Stomach (tissue), 9 donors: ENCODE results near the gene TINAGL1. TPM values are rescaled to one million over a fixed set of nuclear protein-coding genes. Genes with fewer than 3 reads are reported as not detected.

Source experiments
- DNase-seq, 2 donors: peaks; one replicate each; pipeline versions ENCODE4 v3.0.0 to v3.0.0-alpha.2; 2013 to 2019
- H3K27ac ChIP-seq, 5 donors: fragments of 200-600 bp in 4 of 5; sonication (generic) in 4 of 5; one replicate each; pipeline ENCODE4 v1.5.1; 2013 to 2019; ENCODE audit warnings: mild to moderate bottlenecking in 1 of 5, moderate library complexity in 1 of 5
- H3K27me3 ChIP-seq, 3 donors: fragments of 200-600 bp; sonication (generic); one replicate each; pipeline ENCODE4 v1.5.1; 2017 to 2019; ENCODE audit warnings: mixed run types in 1 of 3
- H3K36me3 ChIP-seq, 4 donors: fragments of 200-600 bp; sonication (generic); 1 replicate in 3 of 4; 2 replicates in 1 of 4; pipeline ENCODE4 v1.5.1; 2016 to 2019
- H3K4me1 ChIP-seq, 4 donors: fragments of 200-600 bp; sonication (generic); one replicate each; pipeline ENCODE4 v1.5.1; 2016 to 2019
- H3K4me3 ChIP-seq, 4 donors: fragments of 200-600 bp; sonication (generic) in 3 of 4; one replicate each; pipeline ENCODE4 v1.5.1; 2016 to 2019; ENCODE audit warnings: mild to moderate bottlenecking in 1 of 4
- H3K9me3 ChIP-seq, 4 donors: fragments of 200-600 bp; sonication (generic); one replicate each; pipeline ENCODE4 v1.5.1; 2016 to 2019
- CTCF ChIP-seq, 7 experiments: fragments of 450-650 bp in 4 of 7; fragments of 200-600 bp in 3 of 7; sonication (generic) in 3 of 7; IDR thresholded peaks; one replicate each; pipeline ENCODE4 v1.5.1; 2016 to 2019; ENCODE audit warnings: antibody characterized with exemption in 7 of 7, control low read depth in 2 of 7, mild to moderate bottlenecking in 1 of 7
- EP300 ChIP-seq: sonication (generic); formaldehyde crosslinking; IDR thresholded peaks from one replicate; pipeline ENCODE4 v1.6.1; 2017; ENCODE audit warnings: antibody characterized with exemption
- POLR2A ChIP-seq, 4 donors: fragments of 450-650 bp; IDR thresholded peaks; one replicate each; pipeline ENCODE4 v1.6.1; 2016; ENCODE audit warnings: antibody characterized with exemption in 4 of 4, control low read depth in 2 of 4, mild to moderate bottlenecking in 1 of 4, moderate library complexity in 1 of 4
- POLR2AphosphoS5 ChIP-seq, 3 donors: sonication (generic); formaldehyde crosslinking; IDR thresholded peaks; one replicate each; pipeline ENCODE4 v1.6.1; 2016; ENCODE audit warnings: antibody characterized with exemption in 3 of 3
- WGBS, 5 donors: extraction: QIAGEN DNeasy Blood & Tissue Kit in 3 of 5; methylation state at CpG; one replicate each; pipeline versions ENCODE4 v1.1.5 to v1.1.7; 2013 to 2018; 5-methylcytosine and 5-hydroxymethylcytosine counted together
- intact Hi-C: fragments of 100-400 bp; cut with DNase I; formaldehyde crosslinking; loops from one replicate; pipeline ENCODE4 v1.15.1; 2023; ENCODE audit warnings: low total_unique reads
- polyA plus RNA-seq, 3 donors: library from polyadenylated mRNA; stranded (reverse); fragments of 200-250 nt; gene quantifications; one replicate each; pipeline ENCODE4 v1.2.3, GENCODE V29; 2013
- total RNA-seq, 5 donors: library from RNA; depleted of rRNA; stranded (reverse); fragments of >200 nt; gene quantifications; one replicate each; pipeline versions ENCODE4 v1.1.0 to v1.2.3, GENCODE V29; 2014 to 2016
- donor health status: healthy with polysubstance abuse.
- donor health status: Bipolar disorder and iron deficiency.
- donor health status: healthy.

TINAGL1 gene
- total and polyA plus RNA-seq, 8 donors = 17.9 to 691 (median 124) TPM

GRCh38 chr1:31588751-31589515, 12.6 kb downstream of the TINAGL1 start:
- intact Hi-C loops = no loop called here
- H3K4me1 ChIP-seq = peaks cover 35 to 65% (median 49%) of the 10 kb centered on the region in 4 donors
- 10 to 18% (median 17%) methylated on average over 24 to 62 of the region's 62 CpGs for WGBS, 5 donors
- peak overlapping the region; percentile 29 to 50 (median 44) for H3K4me3 ChIP-seq
- H3K27me3 ChIP-seq = peaks cover 0 to 6% (median 2%) of the 10 kb centered on the region in 3 donors
- peak; percentile 70 to 83 for DNase-seq
- H3K36me3 ChIP-seq = peaks cover 18 to 32% (median 28%) of the 10 kb centered on the region in 4 donors
- no peaks in the 10 kb centered on the region for H3K9me3 ChIP-seq
- H3K27ac ChIP-seq = peak overlapping the region; percentile 66 to 92 (median 81)
- TF ChIP-seq POLR2AphosphoS5 (IDR thresholded peaks at IDR 0.05) (peak in 2 of 3 donors; percentile 13 to 17), POLR2A (IDR thresholded peaks at IDR 0.05) (no peak), CTCF (IDR thresholded peaks at IDR 0.05) (no peak)

GRCh38 chr1:31591425-31592093, 15.2 kb downstream of the TINAGL1 start:
- Histone ChIP-seq H3K27me3 (peaks cover 0 to 6% (median 2%) of the 10 kb centered on the region in 3 donors), H3K27ac (peak overlapping the region in 2 of 5 donors; percentile 8 to 57), H3K9me3 (no peaks in the 10 kb centered on the region), H3K4me1 (peaks cover 24 to 43% (median 30%) of the 10 kb centered on the region in 4 donors), H3K36me3 (peaks cover 0 to 9% (median 6%) of the 10 kb centered on the region in 4 donors), H3K4me3 (no peak overlapping the region)
- TF ChIP-seq EP300 = no peak
- peak in 1 of 3 donors; percentile 35 for TF ChIP-seq POLR2AphosphoS5 (IDR thresholded peaks at IDR 0.05)
- peak in 1 of 2 donors; percentile 84 for DNase-seq
- WGBS, 5 donors = 46 to 58% (median 52%) methylated on average over 11 of the region's 11 CpGs
- intact Hi-C loops = no loop called here

GRCh38 chr1:31592132-31592531, 15.8 kb downstream of the TINAGL1 start:
- intact Hi-C loops = no loop called here
- Histone ChIP-seq H3K27ac (peak overlapping the region in 3 of 5 donors; percentile 8 to 57 (median 29)), H3K9me3 (no peaks in the 10 kb centered on the region), H3K36me3 (peaks cover 0 to 3% (median under 1%) of the 10 kb centered on the region in 4 donors), H3K27me3 (peaks cover 0 to 6% (median 2%) of the 10 kb centered on the region in 3 donors), H3K4me1 (peaks cover 24 to 37% (median 27%) of the 10 kb centered on the region in 4 donors), H3K4me3 (no peak overlapping the region)
- no peak for DNase-seq
- TF ChIP-seq CTCF (IDR thresholded peaks at IDR 0.05) (no peak), POLR2AphosphoS5 (IDR thresholded peaks at IDR 0.05) (no peak), POLR2A (IDR thresholded peaks at IDR 0.05) (no peak), EP300 (no peak)

GRCh38 chr1:31593136-31593665, 16.9 kb downstream of the TINAGL1 start:
- intact Hi-C loops = no loop called here
- WGBS, 5 donors = 79 to 91% (median 84%) methylated on average over 5 of the region's 5 CpGs
- DNase-seq = no peak

More at GRCh38 chr1:31593136-31593665, 16.9 kb downstream of the TINAGL1 start:
- Histone ChIP-seq H3K4me1 (peaks cover 13 to 27% (median 17%) of the 10 kb centered on the region in 4 donors), H3K27ac (no peak overlapping the region), H3K4me3 (no peak overlapping the region), H3K36me3 (no peaks in the 10 kb centered on the region), H3K27me3 (peaks cover 0 to 6% (median 2%) of the 10 kb centered on the region in 3 donors), H3K9me3 (no peaks in the 10 kb centered on the region)
- TF ChIP-seq EP300 (no peak), POLR2AphosphoS5 (IDR thresholded peaks at IDR 0.05) (no peak), POLR2A (IDR thresholded peaks at IDR 0.05) (no peak), CTCF (IDR thresholded peaks at IDR 0.05) (no peak)
